OCI-LY3 (cell line): ENCODE measurements around the gene C11orf21.

Experiments used
- EZH2phosphoT487 ChIP-seq: fragments of 200-600 bp; shearing (Covaris generic); IDR thresholded peaks from 2 replicates; pipeline ENCODE4 v1.6.1; 2018; ENCODE audit warnings: antibody characterized with exemption, mixed run types, low read depth
- TF ChIP-seq, protein P1 (sequence below): fragments of 200-600, 300-600 bp; sonication (generic); IDR thresholded peaks from 2 replicates; pipeline ENCODE4 v1.5.1; 2014; ENCODE audit warnings: antibody characterized with exemption, low read length, low read depth

DNA sequence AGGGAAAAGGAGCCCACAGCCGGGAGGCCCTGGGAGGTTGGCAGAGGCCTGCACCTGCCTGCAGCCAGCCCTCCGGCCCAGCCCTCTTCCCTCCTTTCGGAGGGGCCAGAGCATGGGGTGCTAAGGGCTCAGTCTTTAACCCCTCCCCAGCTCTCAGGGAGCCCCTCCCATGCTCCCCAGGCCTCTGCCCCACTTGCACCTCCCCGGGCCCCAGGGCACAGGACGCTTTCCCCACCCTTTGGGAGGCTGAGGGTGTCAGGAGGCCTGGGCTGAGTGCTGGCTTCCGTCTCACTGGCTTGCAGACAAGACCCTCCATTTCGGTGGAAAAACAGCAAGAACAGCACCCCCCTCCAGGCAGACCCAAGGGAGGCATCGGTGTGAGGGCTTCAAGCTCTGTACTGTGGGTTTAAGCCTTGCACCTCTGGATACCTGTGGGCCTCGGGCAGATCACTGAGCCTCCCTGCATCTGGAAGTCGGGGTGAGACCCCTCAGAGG, 38.6 kb downstream of the C11orf21 start:
- TF ChIP-seq, protein P1, sequence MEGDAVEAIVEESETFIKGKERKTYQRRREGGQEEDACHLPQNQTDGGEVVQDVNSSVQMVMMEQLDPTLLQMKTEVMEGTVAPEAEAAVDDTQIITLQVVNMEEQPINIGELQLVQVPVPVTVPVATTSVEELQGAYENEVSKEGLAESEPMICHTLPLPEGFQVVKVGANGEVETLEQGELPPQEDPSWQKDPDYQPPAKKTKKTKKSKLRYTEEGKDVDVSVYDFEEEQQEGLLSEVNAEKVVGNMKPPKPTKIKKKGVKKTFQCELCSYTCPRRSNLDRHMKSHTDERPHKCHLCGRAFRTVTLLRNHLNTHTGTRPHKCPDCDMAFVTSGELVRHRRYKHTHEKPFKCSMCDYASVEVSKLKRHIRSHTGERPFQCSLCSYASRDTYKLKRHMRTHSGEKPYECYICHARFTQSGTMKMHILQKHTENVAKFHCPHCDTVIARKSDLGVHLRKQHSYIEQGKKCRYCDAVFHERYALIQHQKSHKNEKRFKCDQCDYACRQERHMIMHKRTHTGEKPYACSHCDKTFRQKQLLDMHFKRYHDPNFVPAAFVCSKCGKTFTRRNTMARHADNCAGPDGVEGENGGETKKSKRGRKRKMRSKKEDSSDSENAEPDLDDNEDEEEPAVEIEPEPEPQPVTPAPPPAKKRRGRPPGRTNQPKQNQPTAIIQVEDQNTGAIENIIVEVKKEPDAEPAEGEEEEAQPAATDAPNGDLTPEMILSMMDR: no peak
- no peak for TF ChIP-seq EZH2phosphoT487
